Anterior cingulate cortex (tissue), 58 donors: ENCODE results near the gene KAZN.

Source experiments
- DNase-seq, 58 donors: peaks; one replicate each; lab custom pipeline; 2025; lab: John Stamatoyannopoulos, UW

Gene KAZN

GRCh38 chr1:14841456-14841855 is 243.0 kb downstream of the KAZN start:
- no peak for DNase-seq

GRCh38 chr1:14841951-14842350 is 243.5 kb downstream of the KAZN start:
- no peak for DNase-seq

DNA sequence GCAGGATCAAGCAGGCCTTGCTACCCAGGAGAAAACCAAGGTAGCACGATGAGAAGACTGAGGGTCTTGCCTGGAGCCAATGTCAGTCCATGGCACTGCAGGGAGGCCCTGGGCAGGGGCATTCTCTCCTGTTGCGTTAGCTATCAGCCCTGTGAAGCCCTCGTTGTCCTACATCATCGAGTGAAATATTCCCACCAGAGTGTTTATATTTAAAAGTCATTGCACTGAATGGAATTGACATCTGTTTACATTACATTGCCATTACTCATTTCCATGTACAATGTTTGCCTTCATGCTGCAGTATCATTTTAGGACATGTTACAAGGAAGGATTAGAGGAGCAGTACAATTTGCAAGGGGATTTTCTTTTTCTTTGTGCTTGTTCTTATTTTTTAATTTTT is 243.9 kb downstream of the KAZN start:
- no peak for DNase-seq

- DNase-seq = no peak
Observed at GRCh38 chr1:14842891-14843290, 244.4 kb downstream of the KAZN start.

DNA sequence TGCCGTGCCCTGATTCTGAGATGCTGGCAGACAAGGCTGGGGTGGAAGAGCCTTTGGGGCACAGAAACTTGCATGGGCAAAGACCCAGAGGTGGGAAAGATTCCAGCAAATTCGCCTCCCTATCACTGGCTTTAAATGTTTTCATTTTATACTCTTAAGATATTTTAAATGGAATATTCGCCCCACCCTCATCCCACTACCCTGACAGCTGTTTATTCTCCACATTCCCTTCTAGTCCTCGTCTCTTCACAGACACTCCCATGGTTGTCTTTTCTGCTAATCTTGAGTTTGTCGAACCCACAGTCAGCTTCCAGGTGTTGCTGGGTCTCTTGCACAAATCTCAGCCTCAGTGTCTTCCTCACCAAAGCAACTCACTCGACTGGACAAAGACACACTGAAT is 245.0 kb downstream of the KAZN start:
- no peak for DNase-seq

- DNase-seq = peak in 1 of 58 donors; percentile 21
Observed at GRCh38 chr1:14844356-14844755, 245.9 kb downstream of the KAZN start.

GRCh38 chr1:14844923-14845617 is 246.6 kb downstream of the KAZN start:
- no peak for DNase-seq

- no peak for DNase-seq
Observed at GRCh38 chr1:14845851-14846250, 247.4 kb downstream of the KAZN start.

DNA sequence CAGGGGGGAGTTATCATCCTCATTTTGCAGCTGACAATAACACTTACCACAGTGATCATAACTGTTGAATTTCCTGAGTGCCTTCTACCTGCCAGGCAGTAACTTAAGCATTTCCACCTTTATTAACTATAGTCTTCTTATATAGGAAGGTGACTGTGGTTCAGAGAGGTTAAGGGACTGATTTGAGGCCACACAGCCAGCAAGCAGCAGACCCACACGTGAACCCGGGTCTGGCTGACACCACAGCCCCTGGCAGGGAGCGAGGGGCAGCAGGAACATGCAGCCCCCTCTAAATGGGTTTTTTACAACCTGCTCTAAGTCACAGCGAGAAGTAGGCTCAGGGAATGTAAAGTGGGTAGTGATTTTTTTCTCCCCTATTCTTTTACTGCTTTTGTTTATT is 248.2 kb downstream of the KAZN start:
- no peak for DNase-seq

DNA sequence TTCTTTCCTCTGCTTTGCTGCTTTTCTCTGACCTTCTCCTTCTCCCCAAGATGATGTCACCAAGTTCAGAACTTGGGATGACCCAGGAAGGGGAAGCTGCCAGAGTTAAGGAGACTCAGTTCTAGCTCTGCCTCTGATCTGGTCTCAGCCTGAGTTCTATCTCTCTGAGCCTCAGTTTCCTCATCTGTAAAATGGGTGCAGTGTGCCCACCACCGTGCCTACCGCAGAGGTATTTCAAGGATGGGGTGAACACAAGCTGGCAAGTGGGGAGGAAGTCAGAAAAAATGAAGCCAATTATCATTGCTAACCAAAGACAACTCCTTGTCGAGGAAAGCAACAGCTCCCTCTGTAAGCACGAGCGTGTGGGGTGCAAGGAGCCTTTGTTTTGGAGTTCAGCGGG is 249.7 kb downstream of the KAZN start:
- no peak for DNase-seq

DNA sequence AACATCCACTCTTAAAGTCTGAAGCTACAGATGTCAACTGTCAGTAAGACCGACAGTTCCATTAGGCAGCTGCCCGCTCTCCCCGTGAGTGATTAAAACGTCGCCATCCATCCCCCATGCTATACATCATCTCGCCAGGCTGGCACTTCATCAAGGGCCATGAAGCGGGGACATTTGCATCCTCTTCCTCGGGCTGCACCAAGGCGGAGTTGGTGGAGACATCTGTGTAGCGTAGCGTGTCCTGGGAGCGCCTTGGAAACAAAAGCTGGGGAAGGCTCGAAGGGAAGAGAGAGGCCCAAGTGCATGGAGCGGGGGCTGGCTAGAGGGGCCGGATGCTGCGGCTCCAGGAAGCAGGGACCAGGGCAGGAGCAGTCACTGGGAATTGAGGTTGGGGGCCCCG is 250.1 kb downstream of the KAZN start:
- no peak for DNase-seq

DNA sequence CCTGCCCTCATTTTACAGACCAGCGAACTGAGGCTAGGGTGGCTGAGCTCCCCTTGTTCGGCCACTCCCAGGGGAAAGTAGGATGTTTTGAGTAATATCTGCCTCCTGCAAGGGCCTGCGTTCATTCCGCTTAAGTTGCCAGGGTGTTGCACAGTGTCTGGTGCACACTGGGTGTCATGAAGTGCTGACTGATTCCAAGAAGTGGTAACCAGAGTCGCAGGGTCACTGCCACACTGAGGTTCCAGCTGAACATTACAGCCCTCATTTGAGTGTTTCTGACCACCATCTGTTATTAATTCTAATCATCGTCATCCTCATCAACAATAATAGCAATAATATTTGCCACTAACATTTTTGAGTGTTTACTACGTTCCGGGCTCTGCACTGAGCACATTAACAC is 250.6 kb downstream of the KAZN start:
- DNase-seq = no peak

GRCh38 chr1:14850563-14850962 is 252.1 kb downstream of the KAZN start:
- DNase-seq = no peak

DNA sequence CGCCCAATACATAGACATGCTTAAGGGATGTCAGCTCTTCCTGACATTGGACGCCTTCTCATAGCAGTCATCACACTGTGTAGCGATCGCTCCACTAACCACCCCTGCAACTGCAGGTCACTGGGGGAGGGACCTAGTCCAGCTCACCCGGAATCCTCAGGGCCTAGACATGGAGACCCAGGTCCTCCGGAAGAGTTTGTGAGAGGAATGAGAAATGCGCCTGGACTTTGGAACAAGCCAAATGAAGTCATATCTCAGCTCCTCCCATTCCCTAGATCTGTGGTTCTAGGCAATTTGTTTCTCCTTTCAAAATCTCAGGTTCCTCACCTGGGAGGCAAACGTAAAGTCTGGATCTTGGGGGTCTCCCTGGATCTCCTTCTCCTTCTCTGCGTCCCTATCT is 253.3 kb downstream of the KAZN start:
- no peak for DNase-seq

GRCh38 chr1:14852291-14852690 is 253.8 kb downstream of the KAZN start:
- peak in 1 of 58 donors; percentile 10 for DNase-seq

- DNase-seq = no peak
Observed at GRCh38 chr1:14853518-14853917, 255.0 kb downstream of the KAZN start.

DNA sequence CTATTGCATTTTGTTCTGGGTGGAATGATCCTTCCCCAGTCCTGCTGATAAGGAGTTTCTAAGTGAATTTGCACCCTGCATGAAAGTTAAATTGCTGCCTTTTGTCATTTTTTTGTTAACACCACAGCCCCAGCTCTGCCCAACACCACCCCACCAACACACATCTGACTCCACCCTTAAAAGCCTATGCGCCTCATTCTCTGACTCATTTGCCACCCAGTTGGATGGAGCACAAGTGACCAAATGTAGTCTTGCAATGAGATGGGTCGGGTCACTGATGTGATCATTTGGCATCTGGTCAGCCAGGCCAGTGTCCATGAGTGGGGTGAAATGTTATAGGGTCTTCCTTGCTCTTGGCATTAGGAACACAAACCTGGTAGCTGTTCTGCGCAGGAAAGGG is 256.8 kb downstream of the KAZN start:
- no peak for DNase-seq

GRCh38 chr1:14855801-14856200 is 257.3 kb downstream of the KAZN start:
- no peak for DNase-seq

GRCh38 chr1:14857436-14858195 is 259.1 kb downstream of the KAZN start:
- DNase-seq = no peak

DNA sequence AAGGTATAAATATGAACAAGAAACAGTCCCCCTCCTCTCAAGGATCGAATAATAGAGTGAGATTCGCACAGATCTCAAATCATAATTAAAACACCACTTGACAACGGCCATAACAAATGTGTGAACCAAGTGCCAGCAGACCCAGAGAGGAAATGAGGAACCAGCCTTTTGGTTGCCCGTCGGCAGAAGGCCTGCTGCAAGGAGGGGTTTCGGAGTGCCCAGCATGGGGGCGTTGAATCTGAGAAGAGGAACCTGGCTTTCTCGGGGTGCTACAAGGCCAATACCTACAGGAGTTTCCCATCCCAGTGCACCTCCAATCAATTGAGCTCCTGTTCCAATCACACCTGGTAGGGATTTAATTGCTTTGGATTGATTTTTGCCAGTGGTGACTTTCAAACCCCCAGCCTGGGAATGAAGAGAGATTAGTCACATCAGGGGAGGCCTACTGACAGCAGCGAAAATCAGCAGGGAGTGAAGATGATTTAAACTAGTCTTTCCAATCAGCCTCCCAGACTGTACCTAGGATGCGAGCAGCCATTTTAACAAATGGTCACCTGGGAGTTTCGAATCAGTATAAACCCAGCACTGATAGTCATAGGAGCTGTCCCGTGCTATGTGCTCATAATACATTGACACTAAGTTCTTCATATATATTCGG is 263.8 kb downstream of the KAZN start:
- DNase-seq = no peak

DNA sequence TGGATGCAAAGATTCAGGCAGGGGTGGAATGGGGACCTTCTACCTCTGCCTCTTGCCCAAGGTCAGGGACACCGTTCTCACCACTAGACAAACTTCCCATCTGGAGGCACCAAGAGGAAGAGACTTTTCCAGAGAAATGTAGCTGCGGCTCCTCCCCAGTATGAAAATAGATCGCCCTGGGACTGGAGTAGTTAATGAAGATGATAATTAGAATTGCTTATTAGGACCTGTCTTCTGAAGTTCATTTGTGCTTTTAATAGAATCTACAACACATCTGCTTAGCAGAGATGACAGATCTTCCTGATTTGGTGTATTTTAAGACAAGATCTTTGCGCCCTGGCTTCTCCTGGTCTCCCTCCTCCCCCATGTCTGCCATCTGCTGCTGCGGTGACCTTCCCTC is 266.6 kb downstream of the KAZN start:
- no peak for DNase-seq
